Measurements from ENCODE around the gene PDF.

The PDF gene, protein sequence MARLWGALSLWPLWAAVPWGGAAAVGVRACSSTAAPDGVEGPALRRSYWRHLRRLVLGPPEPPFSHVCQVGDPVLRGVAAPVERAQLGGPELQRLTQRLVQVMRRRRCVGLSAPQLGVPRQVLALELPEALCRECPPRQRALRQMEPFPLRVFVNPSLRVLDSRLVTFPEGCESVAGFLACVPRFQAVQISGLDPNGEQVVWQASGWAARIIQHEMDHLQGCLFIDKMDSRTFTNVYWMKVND

DNA sequence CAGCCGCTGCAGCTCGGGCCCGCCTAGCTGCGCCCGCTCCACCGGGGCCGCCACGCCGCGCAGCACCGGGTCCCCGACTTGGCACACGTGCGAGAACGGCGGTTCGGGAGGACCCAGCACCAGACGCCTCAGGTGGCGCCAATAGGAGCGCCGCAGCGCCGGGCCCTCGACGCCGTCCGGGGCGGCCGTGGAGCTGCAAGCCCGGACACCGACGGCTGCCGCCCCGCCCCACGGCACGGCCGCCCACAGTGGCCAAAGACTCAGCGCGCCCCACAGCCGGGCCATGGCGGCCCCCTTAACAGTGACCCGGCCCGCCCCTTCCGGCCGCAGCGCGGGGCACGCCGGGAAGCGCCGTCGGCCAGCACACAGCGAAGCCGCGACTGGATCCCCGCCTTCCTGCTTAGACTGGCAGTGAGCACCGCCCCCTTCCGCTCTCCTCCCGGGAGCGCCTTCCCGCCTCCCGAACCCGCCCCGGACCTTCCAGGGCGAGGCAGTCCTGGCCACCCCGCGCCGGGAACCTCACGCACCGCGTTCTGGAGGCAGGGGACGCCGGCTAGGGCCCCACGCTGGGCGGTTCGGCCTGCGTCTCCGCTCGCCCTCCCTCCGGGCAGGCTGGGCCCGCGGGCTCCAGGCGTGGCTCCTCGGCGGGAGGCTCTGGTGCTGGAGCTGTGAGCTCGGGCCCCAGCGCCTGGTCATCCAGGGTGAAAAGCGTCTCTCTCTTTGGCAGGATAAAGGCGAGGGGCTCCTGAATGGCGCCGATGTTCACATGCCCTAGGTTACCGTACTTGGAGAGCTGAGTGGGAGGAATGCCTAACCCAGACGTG is at the start of gene PDF:
Gene PDF (minus strand): TSS at position 303 of the 824 bp plus-strand sequence. CDS start 18 bp downstream, at position 285.
- H3K4me3 ChIP-seq (ENCODE audit: low read length), result peak within 1 kb of the TSS; percentile 75
- peak within 1 kb of the TSS; percentile 87 for H3K27ac ChIP-seq (ENCODE audit: low read length)

DNA sequence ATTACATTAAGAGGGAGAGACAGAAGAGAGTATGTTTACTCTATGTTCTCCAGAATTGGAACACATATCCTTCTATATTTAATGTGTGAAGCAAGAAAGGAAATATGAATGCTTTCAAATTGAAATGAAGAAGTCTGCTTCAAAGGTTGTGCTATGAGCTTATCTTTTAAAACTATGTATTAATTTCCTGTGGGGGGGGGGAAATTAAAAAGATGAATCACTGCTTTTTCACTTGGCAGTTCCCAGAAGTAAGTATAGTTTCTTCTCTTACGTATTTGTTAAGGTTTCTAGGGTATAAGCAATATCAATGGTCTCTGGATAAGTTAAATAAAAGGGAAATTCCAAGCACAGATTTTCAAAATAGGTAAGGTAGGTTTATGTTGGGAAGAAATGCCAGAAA is 48.4 kb upstream of the PDF start:
- H3K9me3 ChIP-seq (ENCODE audit: insufficient read depth, low read depth, low read length), result no peaks in the 10 kb centered on the region
- no peaks in the 10 kb centered on the region for H3K4me1 ChIP-seq (ENCODE audit: insufficient read depth, low read length)
- no peak overlapping the region for H3K27ac ChIP-seq (ENCODE audit: low read length)
- H3K36me3 ChIP-seq (ENCODE audit: insufficient read depth, low read depth, low read length), result peaks cover 71% of the 10 kb centered on the region
- no peak overlapping the region for H3K4me3 ChIP-seq (ENCODE audit: low read length)
- H3K27me3 ChIP-seq (ENCODE audit: insufficient read depth, low read length), result no peaks in the 10 kb centered on the region
- H3K9ac ChIP-seq (ENCODE audit: low read depth, low read length), result no peak overlapping the region

More for the DNA sequence above, at the start of gene PDF:
- no peaks in the 10 kb centered on the region for H3K27me3 ChIP-seq (ENCODE audit: insufficient read depth, low read length)
- peaks cover 6% of the 10 kb centered on the region; the same call in 1 of the 2 replicates for H3K4me1 ChIP-seq (ENCODE audit: insufficient read depth, low read length)
- H3K36me3 ChIP-seq (ENCODE audit: insufficient read depth, low read depth, low read length), result peaks cover 73% of the 10 kb centered on the region
- no peaks in the 10 kb centered on the region for H3K9me3 ChIP-seq (ENCODE audit: insufficient read depth, low read depth, low read length)
- peak within 1 kb of the TSS; percentile 90 for H3K9ac ChIP-seq (ENCODE audit: low read depth, low read length)

DNA sequence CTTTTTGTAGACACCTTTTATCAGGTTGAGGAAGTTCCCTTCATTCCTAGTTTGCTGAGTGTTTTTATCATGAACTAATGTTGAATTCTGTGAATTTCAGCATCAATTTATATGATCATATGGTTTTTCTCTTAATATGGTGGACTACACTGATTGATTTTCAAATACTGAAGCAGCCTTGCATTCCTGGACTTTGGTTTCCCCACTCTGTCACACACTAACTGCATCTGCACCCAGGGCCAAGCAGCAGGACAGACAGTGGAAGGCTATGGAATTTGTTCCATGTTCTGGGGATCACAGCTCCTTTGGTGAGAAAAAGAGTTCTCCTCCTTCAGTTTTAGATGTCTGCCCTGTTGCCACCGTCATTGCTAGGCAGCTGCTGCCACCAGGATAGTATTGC is 47.6 kb upstream of the PDF start:
- Histone ChIP-seq H3K27me3 (ENCODE audit: insufficient read depth, low read length) (no peaks in the 10 kb centered on the region), H3K9me3 (ENCODE audit: insufficient read depth, low read depth, low read length) (no peaks in the 10 kb centered on the region), H3K36me3 (ENCODE audit: insufficient read depth, low read depth, low read length) (peaks cover 64% of the 10 kb centered on the region), H3K9ac (ENCODE audit: low read depth, low read length) (no peak overlapping the region; the same call in 1 of the 2 replicates), H3K4me1 (ENCODE audit: insufficient read depth, low read length) (no peaks in the 10 kb centered on the region), H3K4me3 (ENCODE audit: low read length) (no peak overlapping the region), H3K27ac (ENCODE audit: low read length) (no peak overlapping the region)

DNA sequence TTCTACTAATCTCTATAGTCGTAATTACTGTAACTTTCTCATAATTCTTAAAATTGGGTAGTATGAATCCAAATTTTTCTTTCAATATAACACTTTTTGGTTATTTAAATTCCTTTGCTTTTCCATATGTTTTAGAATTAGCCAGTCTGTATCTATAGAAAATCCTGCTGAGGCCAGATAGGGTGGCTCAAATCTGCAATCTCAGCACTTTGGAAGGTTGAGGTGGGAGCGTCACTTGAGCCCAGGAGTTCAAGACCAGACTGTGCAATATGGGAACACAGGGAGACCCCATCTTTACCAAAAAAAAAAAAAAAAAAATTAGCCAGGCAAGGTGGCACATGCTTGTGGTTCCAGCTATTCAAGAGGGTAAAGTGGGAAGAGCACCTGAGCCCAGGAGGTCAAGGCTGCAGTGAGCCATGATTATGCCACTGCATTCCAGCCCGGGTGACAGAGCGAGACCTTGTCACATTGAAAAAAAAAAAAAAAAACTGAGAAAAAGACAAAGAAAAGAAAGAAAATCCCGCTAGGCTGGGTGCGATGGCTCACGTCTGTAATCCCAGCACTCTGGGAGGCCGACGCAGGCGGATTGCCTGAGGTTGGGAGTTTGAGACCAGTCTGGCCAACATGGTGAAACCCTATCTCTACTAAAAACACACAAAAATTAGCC is 46.1 kb upstream of the PDF start:
- no peaks in the 10 kb centered on the region for H3K27me3 ChIP-seq (ENCODE audit: insufficient read depth, low read length)
- no peaks in the 10 kb centered on the region for H3K4me1 ChIP-seq (ENCODE audit: insufficient read depth, low read length)
- no peak overlapping the region for H3K4me3 ChIP-seq (ENCODE audit: low read length)
- H3K27ac ChIP-seq (ENCODE audit: low read length), result no peak overlapping the region
- no peak overlapping the region for H3K9ac ChIP-seq (ENCODE audit: low read depth, low read length)
- H3K36me3 ChIP-seq (ENCODE audit: insufficient read depth, low read depth, low read length), result peaks cover 61% of the 10 kb centered on the region
- no peaks in the 10 kb centered on the region for H3K9me3 ChIP-seq (ENCODE audit: insufficient read depth, low read depth, low read length)

DNA sequence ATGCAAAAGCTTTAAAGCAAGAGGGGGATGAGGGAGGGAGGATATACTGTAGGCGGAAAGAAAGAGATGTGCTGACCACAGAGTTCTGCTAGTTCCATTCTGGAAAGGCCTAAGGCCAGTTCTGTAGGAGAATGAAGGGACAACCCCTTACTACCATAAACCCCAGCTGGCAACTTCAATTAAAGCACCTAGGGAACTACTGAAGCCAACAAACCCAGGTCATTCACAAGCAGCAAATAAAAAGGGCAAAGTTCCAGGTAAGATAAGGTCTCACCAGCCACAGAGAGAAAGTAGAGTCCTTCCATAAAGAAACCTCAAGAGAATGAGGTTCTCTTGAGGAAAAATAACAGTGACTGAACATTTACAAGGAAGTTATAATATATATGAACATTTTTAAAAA is 42.6 kb upstream of the PDF start:
- Histone ChIP-seq H3K9me3 (ENCODE audit: insufficient read depth, low read depth, low read length) (no peaks in the 10 kb centered on the region), H3K9ac (ENCODE audit: low read depth, low read length) (no peak overlapping the region), H3K27me3 (ENCODE audit: insufficient read depth, low read length) (no peaks in the 10 kb centered on the region), H3K4me3 (ENCODE audit: low read length) (no peak overlapping the region), H3K4me1 (ENCODE audit: insufficient read depth, low read length) (no peaks in the 10 kb centered on the region), H3K27ac (ENCODE audit: low read length) (no peak overlapping the region), H3K36me3 (ENCODE audit: insufficient read depth, low read depth, low read length) (peaks cover 59% of the 10 kb centered on the region)

DNA sequence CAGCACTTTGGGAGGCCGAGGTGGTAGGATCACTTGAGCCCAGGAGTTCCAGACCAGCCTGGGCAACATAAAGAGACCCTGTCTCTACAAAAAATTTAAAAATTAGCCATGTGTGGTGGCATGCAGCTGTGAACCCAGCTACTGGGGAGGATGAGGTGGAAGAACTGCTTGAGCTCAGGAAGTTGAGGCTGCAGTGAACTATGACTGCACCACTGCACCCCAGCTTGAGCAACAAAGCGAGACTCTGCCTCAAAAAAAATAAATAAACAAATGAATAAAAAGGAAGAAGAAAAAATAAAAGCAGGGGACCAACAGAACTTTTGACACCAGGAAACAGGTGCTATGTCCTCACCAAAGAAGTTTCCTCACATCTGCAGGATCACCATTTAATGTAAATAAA is 41.2 kb upstream of the PDF start:
- no peaks in the 10 kb centered on the region for H3K4me1 ChIP-seq (ENCODE audit: insufficient read depth, low read length)
- H3K36me3 ChIP-seq (ENCODE audit: insufficient read depth, low read depth, low read length), result peaks cover 67% of the 10 kb centered on the region
- no peak overlapping the region for H3K9ac ChIP-seq (ENCODE audit: low read depth, low read length)
- H3K4me3 ChIP-seq (ENCODE audit: low read length), result no peak overlapping the region
- no peaks in the 10 kb centered on the region for H3K27me3 ChIP-seq (ENCODE audit: insufficient read depth, low read length)
- H3K27ac ChIP-seq (ENCODE audit: low read length), result no peak overlapping the region
- H3K9me3 ChIP-seq (ENCODE audit: insufficient read depth, low read depth, low read length), result no peaks in the 10 kb centered on the region

DNA sequence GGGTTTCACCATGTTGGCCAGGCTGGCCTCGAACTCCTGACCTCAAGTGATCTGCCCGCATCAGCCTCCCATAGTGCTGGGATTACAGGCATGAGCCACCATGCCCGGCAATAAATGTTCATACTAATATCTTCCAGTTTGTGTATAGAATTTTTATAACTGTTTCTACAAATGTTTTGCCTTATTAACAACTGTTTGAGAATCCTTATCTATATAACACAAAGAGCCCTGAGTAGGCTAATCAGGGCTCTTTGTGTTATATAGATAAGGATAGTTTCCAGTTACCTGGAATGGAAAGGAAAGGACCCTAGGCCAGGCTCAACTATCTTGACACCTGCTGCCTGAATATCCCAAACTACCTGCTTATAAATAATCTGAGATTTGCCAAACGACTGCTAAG is 38.5 kb upstream of the PDF start:
- no peak overlapping the region for H3K4me3 ChIP-seq (ENCODE audit: low read length)
- no peak overlapping the region for H3K27ac ChIP-seq (ENCODE audit: low read length)
- no peak overlapping the region for H3K9ac ChIP-seq (ENCODE audit: low read depth, low read length)
- no peaks in the 10 kb centered on the region for H3K27me3 ChIP-seq (ENCODE audit: insufficient read depth, low read length)
- H3K36me3 ChIP-seq (ENCODE audit: insufficient read depth, low read depth, low read length), result peaks cover 82% of the 10 kb centered on the region
- no peaks in the 10 kb centered on the region for H3K9me3 ChIP-seq (ENCODE audit: insufficient read depth, low read depth, low read length)
- no peaks in the 10 kb centered on the region for H3K4me1 ChIP-seq (ENCODE audit: insufficient read depth, low read length)

DNA sequence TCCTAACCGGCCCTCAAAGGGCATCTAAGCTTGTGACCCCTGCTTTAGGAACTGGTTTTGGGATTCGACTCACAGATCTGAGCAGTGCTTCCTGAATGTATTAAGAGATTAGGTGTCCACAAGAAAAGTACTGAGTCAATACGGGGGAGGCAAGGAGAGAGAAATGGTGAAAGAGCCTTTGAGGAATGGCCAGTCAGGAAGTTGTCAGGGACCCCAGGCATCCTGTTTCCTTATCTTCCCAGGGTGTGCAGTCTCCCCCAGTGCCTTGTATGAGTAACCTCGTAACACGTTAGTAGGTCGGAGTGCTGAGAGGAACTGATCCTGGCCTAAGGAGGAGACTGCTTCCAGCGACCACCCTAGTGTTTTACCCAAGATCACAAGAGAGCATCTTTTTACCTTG is 37.6 kb upstream of the PDF start:
- Histone ChIP-seq H3K9me3 (ENCODE audit: insufficient read depth, low read depth, low read length) (no peaks in the 10 kb centered on the region), H3K27ac (ENCODE audit: low read length) (no peak overlapping the region), H3K9ac (ENCODE audit: low read depth, low read length) (no peak overlapping the region), H3K27me3 (ENCODE audit: insufficient read depth, low read length) (no peaks in the 10 kb centered on the region), H3K4me1 (ENCODE audit: insufficient read depth, low read length) (no peaks in the 10 kb centered on the region), H3K36me3 (ENCODE audit: insufficient read depth, low read depth, low read length) (peaks cover 82% of the 10 kb centered on the region), H3K4me3 (ENCODE audit: low read length) (no peak overlapping the region)

DNA sequence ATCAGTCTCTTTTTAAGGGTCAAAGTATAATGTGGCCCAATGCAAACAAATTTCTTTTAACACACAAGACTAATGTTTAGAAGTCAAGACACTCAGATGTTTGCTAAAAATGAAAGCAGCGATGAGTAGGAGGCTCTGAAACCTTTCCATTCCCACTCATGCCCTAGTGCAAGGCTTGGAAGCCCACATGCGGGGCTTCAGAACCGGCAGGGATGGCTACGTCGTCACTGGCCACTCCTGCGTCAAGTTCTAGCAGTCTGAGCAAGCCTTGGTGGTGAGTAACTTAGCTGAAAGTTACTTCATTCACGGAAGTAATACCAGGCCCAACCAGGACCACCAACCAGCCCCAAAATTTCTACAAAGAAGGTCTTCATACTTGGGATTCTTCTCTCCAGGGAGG is 36.0 kb upstream of the PDF start:
- Histone ChIP-seq H3K36me3 (ENCODE audit: insufficient read depth, low read depth, low read length) (peaks cover 68% of the 10 kb centered on the region), H3K27ac (ENCODE audit: low read length) (no peak overlapping the region), H3K4me1 (ENCODE audit: insufficient read depth, low read length) (no peaks in the 10 kb centered on the region)

DNA sequence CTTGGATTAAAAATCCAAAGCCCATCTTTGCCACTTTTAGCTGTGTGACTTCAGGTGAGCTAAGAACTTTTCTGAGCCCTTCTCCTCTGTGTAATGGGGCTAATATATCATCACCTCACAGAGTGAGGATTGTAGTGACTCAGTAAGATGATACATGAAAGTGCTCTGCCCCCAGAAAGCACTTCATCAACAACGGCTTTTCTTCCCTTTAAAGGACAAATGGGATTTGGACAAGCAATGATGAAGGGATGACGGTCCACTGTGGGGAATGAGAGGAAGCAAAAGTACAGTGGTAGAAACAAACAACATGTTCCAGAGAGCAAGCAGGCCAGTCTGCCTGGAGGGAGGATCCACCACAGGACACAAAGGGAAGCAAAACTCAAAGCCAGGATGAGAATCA is 35.5 kb upstream of the PDF start:
- no peaks in the 10 kb centered on the region for H3K27me3 ChIP-seq (ENCODE audit: insufficient read depth, low read length)
- H3K4me1 ChIP-seq (ENCODE audit: insufficient read depth, low read length), result no peaks in the 10 kb centered on the region
- H3K4me3 ChIP-seq (ENCODE audit: low read length), result no peak overlapping the region
- no peak overlapping the region for H3K9ac ChIP-seq (ENCODE audit: low read depth, low read length)
- H3K9me3 ChIP-seq (ENCODE audit: insufficient read depth, low read depth, low read length), result no peaks in the 10 kb centered on the region
- H3K27ac ChIP-seq (ENCODE audit: low read length), result no peak overlapping the region
- H3K36me3 ChIP-seq (ENCODE audit: insufficient read depth, low read depth, low read length), result peaks cover 65% of the 10 kb centered on the region

More for the DNA sequence above, 36.0 kb upstream of the PDF start:
- Histone ChIP-seq H3K9ac (ENCODE audit: low read depth, low read length) (no peak overlapping the region), H3K27me3 (ENCODE audit: insufficient read depth, low read length) (no peaks in the 10 kb centered on the region), H3K4me3 (ENCODE audit: low read length) (no peak overlapping the region), H3K9me3 (ENCODE audit: insufficient read depth, low read depth, low read length) (no peaks in the 10 kb centered on the region)

DNA sequence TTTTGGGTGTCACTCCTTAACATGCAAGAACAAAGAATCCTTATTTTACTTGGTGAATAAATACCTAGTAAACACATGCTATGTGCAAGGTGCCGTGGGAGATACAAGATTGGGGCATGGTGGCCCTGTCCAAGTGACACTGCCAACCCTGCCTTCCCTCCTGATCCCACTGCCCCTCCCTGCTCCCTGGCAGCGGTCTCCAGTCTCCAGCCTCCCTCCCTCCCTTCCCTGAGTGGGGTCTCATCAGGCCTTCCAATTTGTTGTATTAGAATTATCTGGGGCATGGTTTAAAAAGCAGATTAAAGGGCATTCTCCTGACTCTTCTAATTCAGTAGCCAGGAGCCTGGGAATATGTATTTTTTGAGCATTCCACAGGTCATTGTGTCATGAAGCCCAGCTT is 33.7 kb upstream of the PDF start:
- no peak overlapping the region for H3K27ac ChIP-seq (ENCODE audit: low read length)
- no peaks in the 10 kb centered on the region for H3K4me1 ChIP-seq (ENCODE audit: insufficient read depth, low read length)
- H3K27me3 ChIP-seq (ENCODE audit: insufficient read depth, low read length), result no peaks in the 10 kb centered on the region
- no peak overlapping the region for H3K4me3 ChIP-seq (ENCODE audit: low read length)
- H3K9ac ChIP-seq (ENCODE audit: low read depth, low read length), result no peak overlapping the region
- no peaks in the 10 kb centered on the region for H3K9me3 ChIP-seq (ENCODE audit: insufficient read depth, low read depth, low read length)
- H3K36me3 ChIP-seq (ENCODE audit: insufficient read depth, low read depth, low read length), result peaks cover 48% of the 10 kb centered on the region
